HG02571 (cell line): ENCODE results near the gene DDX1.
"Not testable (repeated sequence)": the region's sequence is repeated elsewhere in the genome, so short reads cannot be mapped to it uniquely, and the experiment has no call there.

Experiments used
- ATAC-seq: cut with Tn5 transposase; IDR thresholded peaks from one replicate; pipeline ENCODE4 v1.9.1; 2021; ENCODE audit warnings: mild to moderate bottlenecking, moderate library complexity; ENCODE audit not compliant: unreplicated experiment

Gene DDX1

DNA sequence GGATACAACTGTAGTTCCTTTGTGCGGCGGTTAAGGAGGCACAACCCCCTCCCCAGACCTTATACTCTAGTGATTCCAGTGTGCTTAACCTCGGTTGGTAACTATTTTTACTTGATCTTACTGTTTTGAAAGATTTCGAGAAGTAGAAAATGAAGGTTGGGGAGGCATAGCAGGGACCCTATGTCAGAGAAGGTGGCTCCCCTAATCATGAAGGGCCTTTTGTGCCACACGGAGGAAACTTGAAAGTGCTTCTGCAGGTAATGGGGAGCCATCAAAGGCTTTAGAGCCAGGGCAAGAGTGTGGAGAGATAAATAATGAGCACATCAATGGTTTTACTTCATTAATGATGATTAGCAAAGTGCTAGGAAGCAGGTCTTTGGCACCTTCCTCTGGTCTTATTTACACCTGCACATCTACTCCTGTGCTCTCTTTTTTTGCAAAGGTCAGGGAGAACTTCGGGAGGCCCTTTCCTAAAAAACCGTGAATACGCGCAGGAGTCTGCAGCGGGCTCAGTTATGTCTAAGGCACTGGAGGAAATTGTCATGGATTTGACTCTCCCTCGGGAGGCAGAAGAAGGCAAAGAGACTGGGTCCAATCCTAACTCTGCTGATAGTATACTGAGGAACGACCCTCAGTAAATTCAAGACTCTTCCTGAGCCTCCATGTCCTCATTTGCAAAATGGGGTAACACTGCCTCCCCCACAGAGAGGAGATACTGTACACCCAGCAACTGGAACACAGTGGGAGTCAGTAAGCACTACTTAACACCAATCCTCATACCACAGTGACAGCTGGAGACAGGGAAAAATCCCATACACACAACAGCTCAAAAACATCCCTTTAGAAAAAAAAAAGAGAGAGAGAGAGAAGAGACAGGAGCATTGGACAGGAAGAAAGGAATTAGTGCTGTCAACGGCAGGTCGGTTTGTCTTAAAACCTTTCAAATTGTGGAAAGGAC, 81.6 kb downstream of the DDX1 start:
- no peak for ATAC-seq

DNA sequence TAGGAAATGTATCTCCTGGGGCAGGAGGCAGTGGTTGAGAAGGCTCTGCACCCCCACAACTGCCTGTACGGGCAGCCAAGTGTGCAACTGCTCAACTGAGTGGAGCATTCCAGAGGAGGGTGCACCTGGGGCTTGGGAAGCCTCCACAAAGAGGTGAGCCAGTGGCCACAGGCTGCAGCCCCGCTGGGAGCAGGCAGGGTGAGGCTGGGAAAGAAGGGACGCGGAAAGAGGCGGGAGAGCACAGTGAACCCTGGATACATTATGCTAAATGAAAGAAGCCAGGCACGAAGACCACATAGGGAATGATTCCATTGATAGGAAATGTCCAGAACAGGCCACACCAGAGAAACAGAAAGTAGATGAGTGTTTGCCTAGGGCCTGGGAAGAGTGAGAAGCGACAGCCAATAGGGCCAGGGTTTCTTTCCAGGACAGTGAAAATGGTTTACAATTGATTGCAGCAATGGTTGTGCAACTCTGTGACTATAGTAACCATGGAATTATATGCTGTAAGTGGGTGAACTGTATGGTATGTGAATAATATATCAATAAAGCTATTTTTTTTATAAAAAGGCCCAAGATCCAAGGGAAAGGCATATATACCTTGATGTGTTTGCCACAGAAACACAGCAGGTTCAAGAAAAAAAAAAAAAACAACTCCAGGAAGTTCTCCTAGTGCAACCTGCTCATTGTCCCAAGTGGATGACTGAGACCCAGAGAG, 82.4 kb downstream of the DDX1 start:
- ATAC-seq = no peak

DNA sequence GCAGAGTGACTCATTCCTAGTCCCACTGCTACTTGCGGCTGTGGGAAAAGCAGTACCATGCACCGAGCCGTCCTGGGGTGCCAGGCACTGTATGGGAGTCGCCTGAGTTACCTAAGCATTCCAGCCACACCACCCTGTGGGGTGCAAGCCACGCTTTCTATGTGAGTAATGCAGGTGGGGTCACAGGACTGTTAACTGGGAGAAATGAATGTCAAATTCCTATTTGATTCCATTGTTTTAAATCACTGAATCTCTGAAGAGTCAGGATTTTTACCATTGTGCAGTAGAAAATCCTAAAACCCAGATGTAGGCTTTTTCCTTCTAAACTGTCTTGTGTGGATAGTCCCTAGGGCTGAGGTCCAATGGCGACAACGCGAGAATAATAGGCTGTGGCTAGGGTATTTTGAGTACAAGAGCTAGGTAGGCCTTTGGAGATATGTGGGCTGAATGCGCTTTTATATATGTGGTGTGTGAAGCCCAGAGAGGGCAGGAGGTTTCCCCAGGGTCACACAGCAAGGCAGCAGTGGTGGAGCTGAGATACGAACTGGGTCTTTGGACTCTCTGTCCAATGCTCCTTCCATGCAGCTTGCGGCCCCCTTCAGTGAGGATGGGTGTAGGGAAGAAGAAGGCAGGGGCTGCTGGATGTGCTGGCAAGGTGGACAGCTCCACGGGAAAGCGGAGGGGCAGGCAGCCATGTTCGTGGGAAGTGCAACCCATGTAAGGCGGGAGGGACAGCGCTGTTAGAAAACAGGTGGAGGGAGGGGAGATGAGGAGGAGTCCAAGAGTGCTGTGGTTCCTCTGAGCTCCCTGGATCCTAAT, 83.2 kb downstream of the DDX1 start:
- ATAC-seq = no peak

DNA sequence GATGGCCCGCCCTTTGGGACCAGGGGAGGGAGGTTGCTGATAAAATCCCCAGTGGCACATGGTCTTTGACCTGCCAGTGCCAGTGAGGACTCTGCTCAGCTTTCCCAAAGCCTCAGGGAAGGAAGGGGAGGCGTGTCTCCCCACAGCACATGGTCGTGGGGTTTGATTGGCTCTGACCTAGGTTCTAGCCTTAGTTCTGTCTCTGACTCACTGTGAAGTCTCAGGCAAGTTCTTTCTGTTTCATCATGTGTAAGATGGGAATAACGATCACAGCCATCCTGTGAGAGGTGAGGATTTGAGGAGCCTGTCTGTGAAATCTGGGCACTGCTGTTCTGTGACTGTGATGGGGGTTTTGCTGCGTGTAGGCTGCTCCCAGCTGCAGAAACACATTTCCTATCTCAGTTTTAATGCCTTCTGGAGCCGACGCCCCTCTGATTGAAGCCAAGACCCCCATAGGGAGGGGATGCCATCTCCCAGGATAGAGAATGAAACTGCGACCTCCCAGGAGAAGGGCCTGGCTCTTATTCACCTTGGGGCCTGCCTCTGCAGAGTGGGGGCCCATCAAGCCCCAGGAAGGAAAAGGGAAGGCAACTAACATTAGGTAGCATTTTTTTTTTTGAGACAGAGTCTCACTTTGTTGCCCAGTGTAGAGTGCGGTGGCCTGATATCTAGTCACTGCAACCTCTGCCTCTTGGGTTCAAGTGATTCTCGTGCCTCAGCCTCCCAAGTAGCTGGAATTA, 84.0 kb downstream of the DDX1 start:
- no peak for ATAC-seq

DNA sequence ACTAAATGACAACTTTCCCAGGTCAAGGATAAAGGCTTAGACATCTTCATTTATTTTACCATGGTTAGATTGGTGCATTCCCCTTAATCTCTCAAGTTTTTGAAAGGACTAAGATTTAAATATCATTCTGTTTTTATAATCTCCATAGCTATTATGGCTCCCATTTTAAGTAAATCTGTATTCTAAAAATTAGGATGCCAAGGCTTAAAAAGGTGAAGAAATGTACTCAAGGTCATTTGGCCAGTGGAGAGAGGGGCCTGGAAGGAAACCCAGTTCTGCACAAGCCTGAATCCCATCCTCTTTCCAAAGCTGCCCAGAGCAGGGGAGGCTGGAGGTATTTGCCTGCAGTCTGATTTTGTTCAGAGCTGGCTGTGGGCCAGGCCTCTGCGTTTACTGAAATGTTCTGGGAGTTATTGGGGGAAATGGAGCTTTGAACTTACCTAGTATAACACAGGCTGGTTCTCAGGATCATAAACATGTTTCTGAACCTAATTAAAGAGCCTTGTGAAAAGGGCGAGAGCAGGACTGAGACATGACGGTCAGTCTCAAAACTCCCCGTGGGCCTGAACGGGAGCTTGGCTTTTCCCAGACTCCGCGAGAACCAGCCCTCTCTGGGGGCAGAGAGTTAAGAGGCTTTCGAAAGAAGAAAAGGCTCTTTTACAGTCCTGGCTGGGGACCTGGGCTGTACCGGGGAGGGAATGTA, 85.6 kb downstream of the DDX1 start:
- ATAC-seq = no peak

DNA sequence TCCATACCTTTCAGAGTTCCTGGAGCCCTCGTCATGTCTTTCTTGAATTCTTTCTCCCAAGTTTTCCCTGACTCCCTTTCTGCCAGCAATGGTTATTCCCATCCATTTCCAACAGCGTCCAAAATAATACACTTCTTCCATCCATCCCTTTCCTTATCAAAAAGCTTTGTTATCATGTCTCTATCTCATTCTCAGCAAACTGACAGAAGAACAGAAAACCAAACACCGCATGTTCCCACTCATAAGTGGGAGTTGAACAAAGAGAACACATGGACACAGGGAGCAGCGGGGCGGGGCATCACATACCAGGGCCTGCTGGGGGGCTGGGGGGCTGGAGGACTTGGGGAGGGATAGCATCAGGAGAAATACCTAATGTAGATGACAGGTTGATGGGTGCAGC, 86.7 kb downstream of the DDX1 start:
- no peak for ATAC-seq

DNA sequence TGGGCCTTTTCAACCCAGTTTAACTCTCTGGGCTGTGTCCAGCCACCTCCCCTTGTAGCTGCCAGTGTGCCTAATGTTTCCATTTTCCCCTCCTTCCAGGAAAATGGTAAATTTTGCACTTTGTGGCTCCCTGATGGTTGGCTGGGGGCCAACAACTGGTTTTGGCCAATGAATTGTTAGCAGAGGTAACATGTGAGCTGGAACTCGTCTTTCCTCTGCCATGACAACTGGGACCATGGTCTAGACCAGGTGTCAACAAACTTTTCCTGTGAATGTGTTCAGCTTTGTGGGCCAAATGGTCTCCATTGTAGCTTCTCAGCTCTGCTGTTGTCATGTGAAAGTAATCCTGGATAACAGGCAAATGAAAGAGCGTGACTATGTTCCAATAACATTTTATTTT, 87.2 kb downstream of the DDX1 start:
- ATAC-seq = no peak

DNA sequence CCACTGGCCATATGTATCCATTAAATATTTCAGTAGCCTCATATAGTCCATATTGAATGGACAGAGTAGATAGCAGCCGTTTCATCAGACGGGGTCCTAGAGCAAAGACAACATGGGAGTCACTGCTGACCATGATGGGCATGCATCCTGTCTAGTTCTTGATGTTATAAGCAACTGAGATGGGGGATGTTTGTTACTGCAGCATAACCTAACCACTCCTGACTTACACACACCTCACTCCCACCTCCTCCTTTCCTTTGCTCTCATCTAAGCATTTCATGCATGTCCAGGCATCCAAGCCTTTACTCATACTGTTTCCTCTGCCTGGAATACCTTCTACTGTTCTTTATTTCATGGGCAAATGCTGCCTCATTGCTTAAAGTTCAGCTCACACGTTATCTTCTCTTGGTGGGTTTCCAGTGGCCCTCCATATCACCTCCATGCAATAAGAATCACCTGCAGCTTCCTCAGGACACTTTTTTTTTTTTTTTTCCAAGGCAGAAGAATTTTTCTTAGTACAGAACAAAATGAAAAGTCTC, 87.8 kb downstream of the DDX1 start:
- ATAC-seq = no peak

DNA sequence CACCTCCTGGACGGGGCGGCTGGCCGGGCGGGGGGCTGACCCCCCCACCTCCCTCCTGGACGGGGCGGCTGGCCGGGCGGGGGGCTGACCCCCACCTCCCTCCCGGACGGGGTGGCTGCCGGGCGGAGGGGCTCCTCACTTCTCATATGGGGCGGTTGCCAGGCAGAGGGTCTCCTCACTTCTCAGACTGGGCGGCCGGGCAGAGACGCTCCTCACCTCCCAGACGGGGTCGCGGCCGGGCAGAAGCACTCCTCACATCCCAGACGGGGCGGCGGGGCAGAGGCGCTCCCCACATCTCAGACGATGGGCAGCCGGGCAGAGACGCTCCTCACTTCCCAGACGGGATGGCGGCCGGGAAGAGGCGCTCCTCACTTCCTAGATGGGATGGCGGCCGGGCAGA, 88.5 kb downstream of the DDX1 start:
- ATAC-seq = not testable (repeated sequence)
